HG03460 (cell line): ENCODE data around the gene APOA4.

Source experiments
- ATAC-seq: cut with Tn5 transposase; IDR thresholded peaks from one replicate; pipeline ENCODE4 v1.9.1; 2021; ENCODE audit not compliant: unreplicated experiment

The APOA4 gene

GRCh38 chr11:116782728-116783127 lies 40.4 kb downstream of the APOA4 start:
- no peak for ATAC-seq

GRCh38 chr11:116778556-116778955 lies 44.5 kb downstream of the APOA4 start:
- ATAC-seq, result no peak

DNA sequence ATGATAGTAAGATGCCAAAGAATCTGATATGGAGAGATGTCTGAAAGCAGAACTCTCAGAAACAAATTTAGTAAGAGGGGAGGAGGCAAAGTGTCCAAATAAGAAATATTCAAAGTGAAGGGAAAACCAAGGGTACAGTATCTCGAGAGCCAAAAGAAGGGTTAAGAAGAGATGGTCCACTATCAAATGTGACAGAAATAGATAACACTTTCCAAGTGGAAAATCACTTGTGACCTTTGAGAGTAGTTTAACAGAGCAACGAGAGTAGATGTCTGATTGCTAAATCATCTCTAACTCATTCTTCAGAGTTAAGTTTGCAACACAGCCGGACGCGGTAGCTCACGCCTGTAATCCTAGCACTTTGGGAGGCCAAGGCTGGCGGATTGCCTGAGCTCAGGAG lies 46.0 kb downstream of the APOA4 start:
- no peak for ATAC-seq

DNA sequence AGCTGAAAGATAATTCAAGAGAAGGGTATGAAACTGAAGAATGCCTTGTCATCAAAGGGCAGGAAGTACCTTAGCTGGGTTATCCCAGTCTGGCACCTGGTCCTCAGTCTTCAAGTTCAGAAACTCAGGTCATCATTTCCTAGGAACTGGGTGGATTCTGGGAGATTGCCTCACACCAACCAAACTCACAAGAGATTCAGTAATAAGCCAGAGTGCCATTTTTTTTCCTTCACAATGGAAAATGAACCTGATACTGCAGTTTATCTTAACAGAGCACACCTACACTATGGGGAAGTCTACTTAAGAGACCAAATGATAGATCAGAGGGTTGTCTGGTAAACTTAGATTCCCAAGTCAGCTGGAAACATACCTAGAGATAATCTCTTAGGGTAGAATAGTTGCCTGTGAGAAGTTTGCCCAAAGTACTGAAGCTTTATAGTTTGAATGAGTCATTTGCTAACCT lies 46.6 kb downstream of the APOA4 start:
- ATAC-seq, result no peak

GRCh38 chr11:116775975-116776374 lies 47.1 kb downstream of the APOA4 start:
- ATAC-seq, result no peak

DNA sequence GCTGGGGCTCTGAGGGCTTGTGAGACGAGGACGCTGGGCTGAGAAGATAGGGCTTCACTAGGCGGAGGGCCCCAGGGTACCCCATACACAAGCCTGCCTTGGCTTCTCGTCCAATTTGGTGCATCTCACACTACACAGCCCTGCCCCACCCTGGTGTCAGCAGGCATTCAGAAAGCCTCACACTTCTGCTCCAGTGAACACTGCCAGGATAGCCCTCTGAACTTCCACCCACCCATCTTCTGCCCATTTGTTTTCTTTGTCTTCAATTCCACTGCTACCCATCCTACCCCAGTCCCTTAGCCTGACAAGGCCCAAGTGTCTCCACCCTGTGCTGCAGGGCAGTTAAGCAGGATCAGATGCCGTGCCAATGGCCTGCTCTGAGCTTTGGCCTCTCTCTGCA lies 48.4 kb downstream of the APOA4 start:
- no peak for ATAC-seq

GRCh38 chr11:116773203-116774097 lies 49.7 kb downstream of the APOA4 start:
- peak; percentile 35 for ATAC-seq

GRCh38 chr11:116772443-116773202 lies 50.5 kb downstream of the APOA4 start, which contains the start of gene BUD13:
Gene BUD13 (minus strand): TSS chr11:116772987. CDS start chr11:116772964, 23 bp downstream.
- ATAC-seq, result peak; percentile 81

GRCh38 chr11:116771935-116772334 lies 51.2 kb downstream of the APOA4 start:
- no peak for ATAC-seq
